GM23338 (cell line): ENCODE results near the gene KCNMB3. TPM values are rescaled to one million over a fixed set of nuclear protein-coding genes. Genes with fewer than 3 reads are reported as not detected.

Experiments
- ATAC-seq: fragments of 200-7000 bp; cut with Tn5 transposase; 3 replicates; pipeline ENCODE4 v1.9.1; 2020
- DNase-seq: peaks from one replicate; pipeline ENCODE4 v3.0.0-alpha.2; 2015; ENCODE audit warnings: low spot score
- H2AFZ ChIP-seq: fragments of 200-600 bp; sonication (generic); 2 replicates; pipeline ENCODE4 v1.8.0; 2016; ENCODE audit warnings: antibody characterized with exemption, mild to moderate bottlenecking, moderate library complexity
- H3F3A ChIP-seq: fragments of 200-600 bp; sonication (generic); replicated peaks from 2 replicates; pipeline ENCODE4 v1.8.0; 2017; ENCODE audit warnings: antibody characterized with exemption, mixed run types, low read depth
- H3K27ac ChIP-seq: fragments of 200-600 bp; sonication (generic); 2 replicates; pipeline ENCODE4 v1.6.1; 2016; ENCODE audit warnings: low read depth
- H3K27me3 ChIP-seq: fragments of 200-600 bp; sonication (generic); 2 replicates; pipeline ENCODE4 v1.8.0; 2016; ENCODE audit warnings: mild to moderate bottlenecking, mixed run types, moderate library complexity; ENCODE audit not compliant: insufficient read depth
- H3K36me3 ChIP-seq: fragments of 200-600 bp; sonication (generic); 2 replicates; pipeline ENCODE4 v1.8.0; 2016; ENCODE audit warnings: mild to moderate bottlenecking; ENCODE audit not compliant: insufficient read depth
- H3K4me1 ChIP-seq: fragments of 200-600 bp; sonication (generic); 2 replicates; pipeline ENCODE4 v1.8.0; 2016; ENCODE audit warnings: mild to moderate bottlenecking, moderate library complexity; ENCODE audit not compliant: insufficient read depth
- H3K4me2 ChIP-seq: fragments of 200-600 bp; sonication (generic); 2 replicates; pipeline ENCODE4 v1.7.1; 2017; ENCODE audit warnings: mixed run types
- H3K4me3 ChIP-seq: fragments of 200-600 bp; sonication (generic); 2 replicates; pipeline ENCODE4 v1.6.1; 2016; ENCODE audit warnings: mixed run types
- H3K79me2 ChIP-seq: fragments of 200-600 bp; sonication (generic); replicated peaks from 2 replicates; pipeline ENCODE4 v1.8.0; 2017; ENCODE audit warnings: mild to moderate bottlenecking; ENCODE audit not compliant: insufficient read depth
- H3K9me2 ChIP-seq: fragments of 200-600 bp; sonication (generic); 2 replicates; pipeline ENCODE4 v1.8.0; 2017; ENCODE audit not compliant: insufficient read depth
- H4K20me1 ChIP-seq: fragments of 200-600 bp; sonication (generic); replicated peaks from 2 replicates; pipeline ENCODE4 v1.8.0; 2017; ENCODE audit warnings: mild to moderate bottlenecking; ENCODE audit not compliant: insufficient read depth
- H3K27ac Mint-ChIP-seq: 2 replicates; pipeline ENCODE4 v1.8.0; 2020; ENCODE audit warnings: inconsistent platforms, mild to moderate bottlenecking, moderate library complexity, mixed read lengths
- H3K27me3 Mint-ChIP-seq: 3 replicates; pipeline ENCODE4 v1.8.0; 2022; ENCODE audit warnings: low read depth, mild to moderate bottlenecking, moderate library complexity, mixed read lengths, inconsistent platforms; ENCODE audit not compliant: insufficient read depth, poor library complexity
- H3K36me3 Mint-ChIP-seq: 3 replicates; pipeline ENCODE4 v1.8.0; 2021; ENCODE audit warnings: low read depth, mild to moderate bottlenecking, inconsistent platforms, moderate library complexity, mixed read lengths
- H3K4me1 Mint-ChIP-seq: 3 replicates; pipeline ENCODE4 v1.8.0; 2020; ENCODE audit warnings: mild to moderate bottlenecking, inconsistent platforms, mixed read lengths
- H3K4me3 Mint-ChIP-seq: 3 replicates; pipeline ENCODE4 v1.8.0; 2021; ENCODE audit warnings: moderate library complexity, mild to moderate bottlenecking, inconsistent platforms, mixed read lengths
- H3K9me3 Mint-ChIP-seq: 3 replicates; pipeline ENCODE4 v1.8.0; 2020; ENCODE audit warnings: moderate library complexity, mild to moderate bottlenecking, inconsistent platforms, mixed read lengths
- CREB1 ChIP-seq: fragments of 250-450 bp; sonication (Bioruptor Pico); IDR thresholded peaks from 2 replicates; pipeline ENCODE4 v1.5.0; 2020; ENCODE audit warnings: low read depth, mild to moderate bottlenecking, moderate library complexity
- CTCF ChIP-seq, 2 experiments: fragments of 200-600 bp in 1 of 2; sonication (generic) in 1 of 2; conservative IDR thresholded peaks; 2 replicates each; pipeline versions ENCODE4 v1.5.1 to v1.6.1; 2016 to 2017; ENCODE audit warnings: antibody characterized with exemption in 2 of 2, low read depth in 2 of 2, mild to moderate bottlenecking in 2 of 2, moderate library complexity in 1 of 2
- ETS1 ChIP-seq: IDR thresholded peaks from 2 replicates; pipeline ENCODE4 v1.6.1; 2016; ENCODE audit warnings: antibody characterized with exemption
- EZH2 ChIP-seq: fragments of 200-600 bp; sonication (generic); IDR thresholded peaks from one replicate; pipeline ENCODE4 v1.8.0; 2017; ENCODE audit warnings: antibody characterized with exemption, mild to moderate bottlenecking, low read depth; ENCODE audit not compliant: unreplicated experiment
- EZH2phosphoT487 ChIP-seq: fragments of 200-600 bp; sonication (generic); IDR thresholded peaks from one replicate; pipeline ENCODE4 v1.8.1; 2018; ENCODE audit warnings: antibody characterized with exemption; ENCODE audit not compliant: unreplicated experiment
- JUNB ChIP-seq: IDR thresholded peaks from one replicate; pipeline ENCODE4 v1.6.1; 2016; ENCODE audit warnings: antibody characterized with exemption; ENCODE audit not compliant: unreplicated experiment
- NANOG ChIP-seq: IDR thresholded peaks from 2 replicates; pipeline ENCODE4 v1.6.1; 2016; ENCODE audit warnings: antibody characterized with exemption, borderline replicate concordance
- POLR2AphosphoS5 ChIP-seq: IDR thresholded peaks from 2 replicates; pipeline ENCODE4 v1.6.1; 2016; ENCODE audit warnings: antibody characterized with exemption, low read depth
- REST ChIP-seq: IDR thresholded peaks from one replicate; pipeline ENCODE4 v1.6.1; 2018; ENCODE audit warnings: antibody characterized with exemption; ENCODE audit not compliant: unreplicated experiment
- STAT1 ChIP-seq: IDR thresholded peaks from one replicate; pipeline ENCODE4 v1.6.1; 2016; ENCODE audit warnings: antibody characterized with exemption; ENCODE audit not compliant: unreplicated experiment
- ZNF114 ChIP-seq: fragments of 250-450 bp; sonication (Bioruptor Pico); IDR thresholded peaks from 2 replicates; pipeline ENCODE4 v1.5.0; 2020; ENCODE audit warnings: mild to moderate bottlenecking, moderate library complexity
- ZNF331 ChIP-seq: fragments of 250-450 bp; sonication (Bioruptor Pico); IDR thresholded peaks from 2 replicates; pipeline ENCODE4 v1.5.0; 2020; ENCODE audit warnings: low read depth, mild to moderate bottlenecking, moderate library complexity
- polyA plus RNA-seq: library from polyadenylated mRNA; unstranded; fragments of >200 nt; fragmentation: Nextera tagmentation; extraction: Ambion mirVana; gene quantifications from 2 replicates; pipeline ENCODE4 v1.2.1, GENCODE V29; 2016
- total RNA-seq: library from RNA; depleted of rRNA; stranded (reverse); fragments of >200 nt; shearing (Covaris generic); gene quantifications from 2 replicates; pipeline ENCODE4 v1.2.3, GENCODE V29; 2014

Gene KCNMB3
- total and polyA plus RNA-seq, 2 experiments from 2014 or later: 1.3 to 3.8 TPM

GRCh38 chr3:179278932-179279693, 28.2 kb upstream of the KCNMB3 start (continued):
- TF ChIP-seq CTCF (conservative IDR thresholded peaks at IDR 0.05; ENCODE audit: low read depth in 2 of 2): no peak
- no peak for TF ChIP-seq EZH2
- no peak for TF ChIP-seq REST
- TF ChIP-seq JUNB: no peak
- TF ChIP-seq STAT1: no peak
- no peak for TF ChIP-seq ZNF331 (CRISPR knock-in tag)
- TF ChIP-seq EZH2phosphoT487: no peak

DNA sequence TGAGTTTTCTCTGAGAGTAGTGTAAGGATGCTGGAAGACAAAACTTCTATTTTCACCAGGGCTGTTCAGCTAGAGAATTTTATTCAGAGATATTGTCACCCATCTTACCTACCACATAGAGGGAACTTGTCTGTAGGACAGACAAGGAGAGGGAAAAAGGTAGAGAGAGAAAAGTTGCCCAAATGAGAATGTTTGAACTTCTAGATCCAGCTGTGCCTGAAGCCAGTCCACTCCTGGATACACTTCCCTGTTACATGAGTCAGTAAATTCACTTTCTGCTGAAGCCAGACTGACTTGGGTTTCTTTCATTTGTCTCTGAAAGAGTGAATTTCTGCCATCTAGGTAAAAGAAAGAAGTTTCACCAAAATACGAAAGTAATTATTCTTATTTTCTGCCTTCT, 27.2 kb upstream of the KCNMB3 start:
- Mint-ChIP-seq H3K9me3 (no peaks in the 10 kb centered on the region), H3K27ac (no peak overlapping the region; the same call in 1 of the 2 replicates)
- TF ChIP-seq REST (no peak), EZH2phosphoT487 (no peak), EZH2 (no peak), CTCF (conservative IDR thresholded peaks at IDR 0.05; ENCODE audit: low read depth in 2 of 2) (no peak), STAT1 (no peak), CREB1 (no peak), JUNB (no peak), ETS1 (no peak), NANOG (no peak), ZNF331 (CRISPR knock-in tag) (no peak), ZNF114 (CRISPR knock-in tag) (no peak), POLR2AphosphoS5 (no peak)

More for the DNA sequence above, 27.2 kb upstream of the KCNMB3 start:
- Histone ChIP-seq H4K20me1 (no peaks in the 10 kb centered on the region), H3K79me2 (no peaks in the 10 kb centered on the region), H3K4me2 (no peak overlapping the region), H3K4me3 (no peak overlapping the region), H3K36me3 (no peaks in the 10 kb centered on the region), H3F3A (no peaks in the 10 kb centered on the region), H3K4me1 (peaks cover 5% of the 10 kb centered on the region; the same call in 1 of the 2 replicates), H2AFZ (no peak overlapping the region), H3K9me2 (no peaks in the 10 kb centered on the region), H3K27me3 (no peaks in the 10 kb centered on the region), H3K27ac (no peak overlapping the region)
- H3K4me3 Mint-ChIP-seq: no peak overlapping the region
- no peak for DNase-seq
- ATAC-seq: no peak
- peaks cover 6% of the 10 kb centered on the region for H3K4me1 Mint-ChIP-seq
- H3K36me3 Mint-ChIP-seq: no peaks in the 10 kb centered on the region
- H3K27me3 Mint-ChIP-seq: no peaks in the 10 kb centered on the region
